Peyer's patch (tissue), 4 donors: ENCODE results near the gene PLIN1. TPM values are rescaled to one million over a fixed set of nuclear protein-coding genes. Genes with fewer than 3 reads are reported as not detected.

Source experiments
- DNase-seq, 3 donors: peaks; one replicate each; pipeline ENCODE4 v3.0.0-alpha.2; 2017 to 2019
- H3K27ac ChIP-seq, 4 donors: fragments of 200-600 bp; sonication (generic); one replicate each; pipeline ENCODE4 v1.5.1; 2016 to 2019
- H3K27me3 ChIP-seq, 2 donors: fragments of 200-600 bp; sonication (generic); one replicate each; pipeline ENCODE4 v1.5.1; 2019
- H3K36me3 ChIP-seq, 3 donors: fragments of 200-600 bp; sonication (generic); one replicate each; pipeline ENCODE4 v1.5.1; 2016 to 2019
- H3K4me1 ChIP-seq, 4 donors: fragments of 200-600 bp; sonication (generic); one replicate each; pipeline ENCODE4 v1.5.1; 2016 to 2019
- H3K4me3 ChIP-seq, 4 donors: fragments of 200-600 bp; sonication (generic); 1 replicate in 3 of 4; 2 replicates in 1 of 4; pipeline ENCODE4 v1.5.1; 2016 to 2019; ENCODE audit warnings: mild to moderate bottlenecking in 1 of 4
- H3K9me3 ChIP-seq, 4 donors: fragments of 200-600 bp; sonication (generic); one replicate each; pipeline ENCODE4 v1.5.1; 2016 to 2019; ENCODE audit warnings: mild to moderate bottlenecking in 1 of 4
- CTCF ChIP-seq, 6 experiments: fragments of 450-650 bp in 4 of 6; fragments of 200-600 bp in 2 of 6; sonication (generic) in 1 of 6; IDR thresholded peaks; one replicate each; pipeline ENCODE4 v1.5.1; 2017 to 2019; ENCODE audit warnings: antibody characterized with exemption in 6 of 6, mild to moderate bottlenecking in 3 of 6, moderate library complexity in 1 of 6
- POLR2A ChIP-seq, 2 donors: fragments of 450-650 bp; IDR thresholded peaks; one replicate each; pipeline ENCODE4 v1.5.1; 2017; ENCODE audit warnings: antibody characterized with exemption in 2 of 2, mild to moderate bottlenecking in 2 of 2, moderate library complexity in 2 of 2
- total RNA-seq, 4 donors: library from RNA; depleted of rRNA; stranded (reverse); fragments of >200 nt; gene quantifications; one replicate each; pipeline ENCODE4 v1.1.0, GENCODE V29; 2016

The PLIN1 gene
- total RNA-seq, 4 donors from 2014 or later, result 7.5 to 10.1 (median 8.9) TPM; not detected in 1

GRCh38 chr15:89629829-89630228, 49.3 kb downstream of the PLIN1 start:
- H3K4me3 ChIP-seq, result no peak overlapping the region
- H3K4me1 ChIP-seq, result no peaks in the 10 kb centered on the region
- H3K27ac ChIP-seq, result no peak overlapping the region
- no peak for DNase-seq
- no peak for TF ChIP-seq CTCF (IDR thresholded peaks at IDR 0.05)
- no peak for TF ChIP-seq POLR2A (IDR thresholded peaks at IDR 0.05)
- H3K9me3 ChIP-seq, result no peaks in the 10 kb centered on the region
- H3K36me3 ChIP-seq, result peaks cover 0 to 33% (median 0%) of the 10 kb centered on the region in 3 donors
- no peaks in the 10 kb centered on the region for H3K27me3 ChIP-seq

- Histone ChIP-seq H3K9me3 (no peaks in the 10 kb centered on the region), H3K4me1 (no peaks in the 10 kb centered on the region), H3K4me3 (no peak overlapping the region), H3K27ac (no peak overlapping the region), H3K36me3 (peaks cover 0 to 33% (median 0%) of the 10 kb centered on the region in 3 donors), H3K27me3 (no peaks in the 10 kb centered on the region)
- no peak for DNase-seq
- TF ChIP-seq POLR2A (IDR thresholded peaks at IDR 0.05) (no peak), CTCF (IDR thresholded peaks at IDR 0.05) (no peak)
Observed at GRCh38 chr15:89628806-89629715, 50.1 kb downstream of the PLIN1 start.

GRCh38 chr15:89628301-89628700, 50.9 kb downstream of the PLIN1 start:
- Histone ChIP-seq H3K36me3 (peaks cover 0 to 33% (median 0%) of the 10 kb centered on the region in 3 donors), H3K9me3 (no peaks in the 10 kb centered on the region), H3K4me3 (no peak overlapping the region), H3K4me1 (no peaks in the 10 kb centered on the region), H3K27me3 (no peaks in the 10 kb centered on the region), H3K27ac (no peak overlapping the region)
- no peak for DNase-seq
- TF ChIP-seq POLR2A (IDR thresholded peaks at IDR 0.05) (no peak), CTCF (IDR thresholded peaks at IDR 0.05) (no peak)

GRCh38 chr15:89627256-89627970, 51.8 kb downstream of the PLIN1 start:
- no peak for DNase-seq
- TF ChIP-seq CTCF (IDR thresholded peaks at IDR 0.05) (no peak), POLR2A (IDR thresholded peaks at IDR 0.05) (no peak)
- H3K27me3 ChIP-seq, result no peaks in the 10 kb centered on the region
- no peak overlapping the region for H3K4me3 ChIP-seq
- H3K27ac ChIP-seq, result no peak overlapping the region
- H3K4me1 ChIP-seq, result no peaks in the 10 kb centered on the region
- peaks cover 0 to 33% (median 0%) of the 10 kb centered on the region in 3 donors for H3K36me3 ChIP-seq
- no peaks in the 10 kb centered on the region for H3K9me3 ChIP-seq

GRCh38 chr15:89625716-89626115, 53.5 kb downstream of the PLIN1 start:
- H3K36me3 ChIP-seq, result peaks cover 0 to 18% (median 0%) of the 10 kb centered on the region in 3 donors
- no peak overlapping the region for H3K4me3 ChIP-seq
- H3K9me3 ChIP-seq, result no peaks in the 10 kb centered on the region
- DNase-seq, result no peak
- H3K27me3 ChIP-seq, result no peaks in the 10 kb centered on the region
- TF ChIP-seq CTCF (IDR thresholded peaks at IDR 0.05) (no peak), POLR2A (IDR thresholded peaks at IDR 0.05) (no peak)
- H3K27ac ChIP-seq, result no peak overlapping the region
- H3K4me1 ChIP-seq, result no peaks in the 10 kb centered on the region
